ENCODE measurements around the gene SLC29A3.

Gene SLC29A3

DNA sequence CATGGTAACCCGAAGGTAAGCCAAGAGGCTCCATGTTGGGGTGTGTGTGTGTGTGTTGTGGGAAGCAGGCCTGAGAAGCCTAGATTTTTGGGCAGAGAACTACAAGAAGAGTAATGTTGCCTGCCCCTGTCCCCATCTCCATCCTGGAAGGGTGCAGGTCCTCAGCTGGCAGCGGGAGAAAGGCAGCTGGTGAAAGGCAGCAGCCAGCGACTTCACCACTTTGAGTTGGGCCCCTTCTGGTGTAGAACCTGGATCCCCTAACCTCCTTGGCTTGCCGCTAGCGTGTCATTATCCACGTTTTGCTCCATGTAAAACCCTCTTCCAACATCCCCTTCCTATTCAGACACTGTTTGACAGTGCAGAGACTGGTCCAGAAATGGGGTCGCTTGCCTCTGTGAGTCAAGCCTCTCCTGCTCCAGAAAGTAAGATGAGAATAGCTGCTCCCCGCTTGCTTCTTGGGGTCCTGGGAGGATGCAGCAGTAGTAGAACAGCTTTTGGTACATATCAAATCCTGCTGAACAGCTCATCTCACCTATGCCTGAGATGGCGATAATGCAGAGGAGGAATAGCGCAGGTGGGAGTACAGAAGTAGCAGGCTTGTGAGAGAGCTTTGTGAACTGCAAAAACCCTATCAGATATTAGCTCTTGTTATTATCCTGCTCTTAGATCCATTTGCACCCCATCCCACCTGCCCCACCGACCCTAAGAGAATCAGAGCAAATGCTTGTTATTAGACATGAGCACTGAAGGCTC lies 55.6 kb downstream of the SLC29A3 start:
- TF ChIP-seq TAF1 (IDR thresholded peaks at IDR 0.05; ENCODE audit: borderline replicate concordance, insufficient read depth, low read length) (no peak), SIN3A (IDR thresholded peaks at IDR 0.05; ENCODE audit: borderline replicate concordance, insufficient read depth, low read length) (no peak), FOXP2 (optimal IDR thresholded peaks at IDR 0.05; ENCODE audit: borderline replicate concordance, extremely low read depth, extremely low read length, insufficient read depth) (no peak), POLR2AphosphoS5 (IDR thresholded peaks at IDR 0.05; ENCODE audit: low read depth, low read length) (no peak)
- TF ChIP-seq, protein P1, sequence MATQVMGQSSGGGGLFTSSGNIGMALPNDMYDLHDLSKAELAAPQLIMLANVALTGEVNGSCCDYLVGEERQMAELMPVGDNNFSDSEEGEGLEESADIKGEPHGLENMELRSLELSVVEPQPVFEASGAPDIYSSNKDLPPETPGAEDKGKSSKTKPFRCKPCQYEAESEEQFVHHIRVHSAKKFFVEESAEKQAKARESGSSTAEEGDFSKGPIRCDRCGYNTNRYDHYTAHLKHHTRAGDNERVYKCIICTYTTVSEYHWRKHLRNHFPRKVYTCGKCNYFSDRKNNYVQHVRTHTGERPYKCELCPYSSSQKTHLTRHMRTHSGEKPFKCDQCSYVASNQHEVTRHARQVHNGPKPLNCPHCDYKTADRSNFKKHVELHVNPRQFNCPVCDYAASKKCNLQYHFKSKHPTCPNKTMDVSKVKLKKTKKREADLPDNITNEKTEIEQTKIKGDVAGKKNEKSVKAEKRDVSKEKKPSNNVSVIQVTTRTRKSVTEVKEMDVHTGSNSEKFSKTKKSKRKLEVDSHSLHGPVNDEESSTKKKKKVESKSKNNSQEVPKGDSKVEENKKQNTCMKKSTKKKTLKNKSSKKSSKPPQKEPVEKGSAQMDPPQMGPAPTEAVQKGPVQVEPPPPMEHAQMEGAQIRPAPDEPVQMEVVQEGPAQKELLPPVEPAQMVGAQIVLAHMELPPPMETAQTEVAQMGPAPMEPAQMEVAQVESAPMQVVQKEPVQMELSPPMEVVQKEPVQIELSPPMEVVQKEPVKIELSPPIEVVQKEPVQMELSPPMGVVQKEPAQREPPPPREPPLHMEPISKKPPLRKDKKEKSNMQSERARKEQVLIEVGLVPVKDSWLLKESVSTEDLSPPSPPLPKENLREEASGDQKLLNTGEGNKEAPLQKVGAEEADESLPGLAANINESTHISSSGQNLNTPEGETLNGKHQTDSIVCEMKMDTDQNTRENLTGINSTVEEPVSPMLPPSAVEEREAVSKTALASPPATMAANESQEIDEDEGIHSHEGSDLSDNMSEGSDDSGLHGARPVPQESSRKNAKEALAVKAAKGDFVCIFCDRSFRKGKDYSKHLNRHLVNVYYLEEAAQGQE (IDR thresholded peaks at IDR 0.05; ENCODE audit: insufficient read depth in 1 of 2, low read depth in 2 of 2, low read length in 2 of 2): no peak

- no peak for TF ChIP-seq SIN3A (IDR thresholded peaks at IDR 0.05; ENCODE audit: borderline replicate concordance, insufficient read depth, low read length)
- TF ChIP-seq POLR2AphosphoS5 (IDR thresholded peaks at IDR 0.05; ENCODE audit: low read depth, low read length): no peak
- TF ChIP-seq FOXP2 (optimal IDR thresholded peaks at IDR 0.05; ENCODE audit: borderline replicate concordance, extremely low read depth, extremely low read length, insufficient read depth): no peak
- TF ChIP-seq, protein P1 (IDR thresholded peaks at IDR 0.05; ENCODE audit: insufficient read depth in 1 of 2, low read depth in 2 of 2, low read length in 2 of 2): no peak
- TF ChIP-seq TAF1 (IDR thresholded peaks at IDR 0.05; ENCODE audit: borderline replicate concordance, insufficient read depth, low read length): no peak
Measured at GRCh38 chr10:71375952-71376351, 56.9 kb downstream of the SLC29A3 start.

DNA sequence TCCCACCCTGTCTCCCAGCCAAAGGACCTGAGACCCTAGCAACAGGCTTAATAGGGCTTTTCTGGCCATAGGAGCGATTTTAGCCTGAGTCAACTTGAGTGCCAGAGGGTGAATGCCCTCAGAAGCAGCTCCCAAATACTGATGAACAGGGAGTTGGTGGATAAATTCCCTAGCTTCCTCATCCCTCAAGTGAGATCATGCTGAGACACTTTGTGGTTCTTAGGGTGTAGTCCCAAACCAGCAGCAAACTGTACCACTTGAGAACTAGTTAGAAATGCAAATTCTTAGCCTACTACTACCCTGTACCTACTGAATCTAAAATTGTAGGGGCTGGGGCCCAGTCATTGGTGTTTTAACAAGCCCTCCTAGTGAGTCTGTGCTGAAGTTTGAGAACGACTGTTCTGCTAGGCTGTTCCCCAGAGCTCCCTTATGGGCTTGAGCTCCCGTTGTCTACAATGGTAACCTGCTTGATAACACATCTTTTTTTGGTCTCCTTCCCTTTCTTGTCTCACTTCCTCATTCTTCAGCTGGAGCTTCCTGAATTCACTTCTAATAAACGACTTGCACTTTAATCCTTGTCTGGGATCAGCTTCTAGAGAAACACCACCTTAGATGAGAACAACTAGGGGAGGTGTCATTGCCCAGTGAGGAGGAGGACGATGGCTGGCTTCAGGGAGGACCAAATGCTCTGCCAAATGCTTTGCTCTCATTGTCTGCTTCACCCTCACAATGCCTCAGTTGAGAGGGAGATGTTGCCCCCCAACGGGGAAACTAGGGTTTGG lies 59.5 kb downstream of the SLC29A3 start:
- TF ChIP-seq POLR2AphosphoS5 (IDR thresholded peaks at IDR 0.05; ENCODE audit: low read depth, low read length): no peak
- TF ChIP-seq, protein P1 (IDR thresholded peaks at IDR 0.05; ENCODE audit: insufficient read depth in 1 of 2, low read depth in 2 of 2, low read length in 2 of 2): no peak
- TF ChIP-seq SIN3A (IDR thresholded peaks at IDR 0.05; ENCODE audit: borderline replicate concordance, insufficient read depth, low read length): no peak
- no peak for TF ChIP-seq FOXP2 (optimal IDR thresholded peaks at IDR 0.05; ENCODE audit: borderline replicate concordance, extremely low read depth, extremely low read length, insufficient read depth)
- TF ChIP-seq TAF1 (IDR thresholded peaks at IDR 0.05; ENCODE audit: borderline replicate concordance, insufficient read depth, low read length): no peak

GRCh38 chr10:71379118-71379766 lies 60.2 kb downstream of the SLC29A3 start:
- no peak for TF ChIP-seq SIN3A (IDR thresholded peaks at IDR 0.05; ENCODE audit: borderline replicate concordance, insufficient read depth, low read length)
- no peak for TF ChIP-seq POLR2AphosphoS5 (IDR thresholded peaks at IDR 0.05; ENCODE audit: low read depth, low read length)
- no peak for TF ChIP-seq TAF1 (IDR thresholded peaks at IDR 0.05; ENCODE audit: borderline replicate concordance, insufficient read depth, low read length)
- no peak for TF ChIP-seq FOXP2 (optimal IDR thresholded peaks at IDR 0.05; ENCODE audit: borderline replicate concordance, extremely low read depth, extremely low read length, insufficient read depth)
- TF ChIP-seq, protein P1 (IDR thresholded peaks at IDR 0.05; ENCODE audit: insufficient read depth in 1 of 2, low read depth in 2 of 2, low read length in 2 of 2): no peak

Measured in PFSK-1 (cell line).